ENCODE results near the gene VPS13D.
"Not testable (repeated sequence)": the region's sequence is repeated elsewhere in the genome, so short reads cannot be mapped to it uniquely, and the experiment has no call there.

The VPS13D gene

DNA sequence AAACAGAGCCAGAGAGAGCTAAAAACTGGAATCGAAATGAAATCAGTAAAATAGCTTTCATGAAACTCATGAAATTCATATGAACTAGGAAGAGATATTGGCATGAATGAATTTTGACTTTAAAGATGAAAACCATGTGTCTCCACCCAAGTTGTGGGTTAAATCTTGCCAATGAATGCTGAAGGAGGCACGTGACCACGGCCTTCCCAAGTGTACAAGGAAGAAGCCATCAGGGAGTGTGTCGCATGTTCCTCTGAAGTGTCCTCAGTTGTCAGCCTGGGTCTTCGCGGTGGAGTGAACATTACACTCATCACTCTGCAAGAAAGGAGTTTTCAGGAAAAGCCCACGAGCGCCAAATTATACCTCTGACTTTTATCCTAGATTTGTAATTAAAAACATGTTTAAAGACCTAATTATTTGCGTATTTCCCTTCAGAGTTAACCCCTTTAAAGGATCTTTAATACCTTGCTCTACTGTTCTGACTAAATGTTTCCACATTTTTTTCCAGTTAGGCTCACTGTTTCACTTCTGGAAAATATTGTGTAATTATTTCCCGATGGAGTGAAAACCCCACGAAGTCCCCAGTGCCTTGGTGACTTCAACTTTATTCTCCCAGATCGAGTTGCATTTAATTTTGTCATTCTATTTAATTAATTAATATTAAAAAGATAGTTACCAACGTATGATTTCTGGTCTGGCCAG, 269.9 kb downstream of the VPS13D start:
- DNase-seq: no peak

- no peak for DNase-seq
Observed at GRCh38 chr1:12501661-12502060, 271.8 kb downstream of the VPS13D start.

DNA sequence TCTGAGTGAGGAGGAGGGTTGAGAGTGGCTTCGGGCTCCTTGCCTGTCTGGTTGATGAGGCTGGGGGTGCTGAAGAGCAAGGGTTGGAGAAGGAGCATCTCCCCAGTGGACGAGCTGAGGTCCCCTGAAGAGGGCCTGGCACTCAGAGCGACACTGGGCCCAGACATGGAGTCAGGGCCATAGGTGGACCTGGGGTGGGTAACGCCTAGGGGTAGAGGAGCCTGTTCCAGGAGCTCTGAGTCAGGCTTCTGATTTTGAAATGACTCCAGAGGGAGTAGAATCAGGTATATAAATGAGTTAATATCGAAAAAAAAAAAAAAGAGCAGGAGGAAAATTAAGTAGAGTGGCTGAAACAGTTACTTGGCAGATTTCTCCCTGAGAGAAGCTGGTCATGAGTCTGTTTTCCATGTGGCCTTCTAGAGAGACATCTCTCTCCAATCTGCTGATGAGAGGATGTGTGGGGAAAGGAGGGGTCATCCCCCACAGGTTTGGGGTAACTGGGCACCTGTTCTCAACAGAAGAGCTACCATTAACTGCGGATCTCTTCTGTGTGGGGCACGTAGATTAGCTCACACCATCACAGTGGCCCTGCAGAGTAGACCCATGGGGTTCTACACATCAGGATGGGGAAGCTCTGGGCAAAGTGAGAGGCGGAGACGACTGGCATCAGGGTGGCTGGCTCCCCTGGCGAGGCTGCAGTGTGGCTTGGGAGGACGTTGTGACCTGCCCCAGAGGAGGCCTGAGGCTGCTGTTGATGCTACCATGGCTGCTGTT, 272.7 kb downstream of the VPS13D start:
- DNase-seq: no peak

GRCh38 chr1:12503709-12504108, 273.9 kb downstream of the VPS13D start:
- no peak for DNase-seq

- no peak for DNase-seq
Observed at GRCh38 chr1:12504601-12505000, 274.8 kb downstream of the VPS13D start.

- DNase-seq: no peak
Observed at GRCh38 chr1:12505231-12505630, 275.4 kb downstream of the VPS13D start.

GRCh38 chr1:12505639-12506280, 275.9 kb downstream of the VPS13D start:
- DNase-seq: no peak

DNA sequence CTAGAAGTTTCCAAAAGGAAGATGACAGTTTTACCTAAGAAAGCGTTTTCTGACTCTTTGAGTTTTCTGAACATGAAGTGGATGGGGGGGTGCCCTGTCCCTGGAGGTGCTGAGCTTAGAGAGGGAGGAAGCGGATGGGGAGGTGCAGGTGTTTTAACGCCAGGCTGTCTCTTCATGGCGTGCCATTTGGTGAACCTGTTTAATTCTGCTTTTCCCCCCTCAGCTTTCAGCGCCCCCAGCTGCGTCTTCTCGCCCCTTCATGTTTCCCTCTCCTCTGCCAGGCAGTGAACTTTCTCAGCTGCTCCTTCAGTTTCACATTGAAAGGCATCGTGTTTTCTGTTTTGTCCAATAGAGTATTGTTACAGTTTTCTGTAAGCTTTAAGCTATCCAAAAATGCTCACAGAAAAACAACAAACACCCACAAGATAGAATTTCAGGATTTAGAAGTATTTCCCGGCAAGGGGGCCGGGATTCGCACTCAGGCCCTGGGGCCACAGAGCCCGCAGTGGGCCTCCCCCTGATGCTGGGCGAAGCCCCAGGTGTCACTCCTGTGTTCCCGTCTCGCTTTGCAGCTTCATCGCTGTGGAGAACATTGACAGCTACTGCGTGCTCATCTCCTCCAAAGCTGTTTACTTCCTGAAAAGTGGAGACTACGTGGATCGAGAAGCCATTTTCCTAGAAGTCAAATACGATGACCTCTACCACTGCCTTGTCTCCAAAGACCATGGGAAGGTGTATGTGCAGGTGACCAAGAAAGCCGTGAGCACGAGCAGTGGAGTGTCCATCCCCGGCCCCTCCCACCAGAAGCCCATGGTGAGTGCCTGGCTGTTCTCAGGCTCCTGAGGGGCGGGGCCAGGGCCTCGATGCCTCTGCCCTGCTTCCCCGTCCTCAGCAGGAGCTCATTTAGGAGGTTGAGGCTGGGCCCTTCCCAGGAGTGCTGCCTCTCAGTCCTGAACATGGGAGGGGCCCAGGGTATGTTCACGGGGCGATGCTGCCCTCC, 276.8 kb downstream of the VPS13D start:
- DNase-seq: peak; percentile 29

GRCh38 chr1:12507631-12508030, 277.8 kb downstream of the VPS13D start:
- DNase-seq: no peak

- no peak for DNase-seq
Observed at GRCh38 chr1:12508849-12509248, 279.0 kb downstream of the VPS13D start.

DNA sequence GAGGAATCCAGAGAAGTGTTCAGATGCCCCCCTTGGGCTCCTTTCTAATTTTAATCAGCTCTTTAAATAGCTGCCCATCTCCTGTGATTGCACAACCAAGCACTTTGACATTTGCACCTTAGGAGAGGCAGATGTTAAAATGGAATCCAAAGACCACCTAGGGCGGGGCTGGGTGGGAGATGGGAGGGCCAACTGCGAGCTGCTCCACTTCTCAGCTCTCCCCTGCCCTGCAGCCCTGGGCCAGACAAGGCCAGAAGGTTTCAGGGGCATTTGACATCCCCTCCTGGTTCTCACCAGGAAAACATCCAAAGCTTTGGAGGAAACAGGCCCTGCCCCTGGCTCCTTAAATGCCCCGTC, 281.3 kb downstream of the VPS13D start:
- DNase-seq: no peak

DNA sequence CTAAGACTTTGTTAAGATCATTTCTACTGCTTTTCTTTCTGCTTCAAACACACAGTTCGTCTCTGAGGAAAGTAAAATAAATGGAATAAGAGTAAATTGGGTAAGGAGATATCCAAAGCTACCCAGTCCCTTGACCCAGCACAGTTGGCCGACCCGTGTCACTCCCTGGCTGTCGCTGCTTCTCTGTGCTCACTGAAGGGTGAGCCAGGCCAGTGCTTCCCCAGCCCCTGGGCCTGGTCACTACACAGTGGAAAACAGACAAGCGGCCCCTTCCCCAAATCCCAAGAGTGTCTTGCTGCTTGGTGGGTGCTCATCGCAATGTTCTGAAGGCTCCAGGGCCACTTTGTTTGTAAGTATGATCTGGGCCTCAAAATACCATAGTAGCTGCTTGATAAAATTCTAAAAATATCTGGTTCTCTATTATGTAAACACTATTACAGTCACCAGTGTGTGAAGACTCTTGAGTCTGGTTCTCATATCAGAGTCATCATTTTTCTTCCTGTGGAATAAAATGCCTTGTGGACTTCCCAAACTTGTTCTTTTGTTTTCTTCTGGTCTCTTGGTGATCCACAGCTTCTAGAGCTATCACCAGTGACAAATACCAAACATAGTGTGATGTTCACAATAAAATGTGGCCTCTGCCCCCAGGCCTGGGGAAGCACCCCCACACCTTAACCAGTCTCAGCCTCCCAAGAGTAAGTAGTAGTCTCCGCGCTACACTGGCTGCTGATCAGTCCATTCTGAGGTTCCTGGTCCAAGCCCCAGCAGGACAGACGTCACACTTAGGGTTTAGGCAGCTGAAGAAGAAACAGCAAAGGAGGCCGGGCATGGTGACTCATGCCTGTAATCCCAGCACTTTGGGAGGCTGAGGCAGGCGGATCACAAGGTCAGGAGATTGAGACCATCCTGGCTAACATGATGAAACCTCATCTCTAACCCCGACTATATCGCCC, 282.0 kb downstream of the VPS13D start:
- no peak for DNase-seq

DNA sequence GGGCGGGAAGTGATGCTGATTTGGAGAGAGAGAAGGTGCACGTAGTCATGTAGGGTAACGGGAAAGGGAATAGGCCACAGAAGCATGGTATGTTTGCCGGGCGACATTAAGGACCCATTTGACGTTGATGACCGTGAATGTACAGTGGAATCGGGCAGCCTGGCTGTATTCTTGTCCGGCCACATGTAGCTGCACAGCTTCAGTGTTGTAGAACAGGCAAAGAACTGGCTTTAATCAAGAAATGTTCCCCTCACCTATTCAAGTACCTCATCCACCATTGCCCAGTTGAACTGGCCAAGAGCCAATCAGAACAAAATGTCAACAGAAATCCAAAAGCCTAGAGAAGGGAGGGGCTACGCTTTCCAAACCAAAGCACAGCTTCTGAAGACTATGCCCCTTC, 283.4 kb downstream of the VPS13D start:
- DNase-seq: no peak

DNA sequence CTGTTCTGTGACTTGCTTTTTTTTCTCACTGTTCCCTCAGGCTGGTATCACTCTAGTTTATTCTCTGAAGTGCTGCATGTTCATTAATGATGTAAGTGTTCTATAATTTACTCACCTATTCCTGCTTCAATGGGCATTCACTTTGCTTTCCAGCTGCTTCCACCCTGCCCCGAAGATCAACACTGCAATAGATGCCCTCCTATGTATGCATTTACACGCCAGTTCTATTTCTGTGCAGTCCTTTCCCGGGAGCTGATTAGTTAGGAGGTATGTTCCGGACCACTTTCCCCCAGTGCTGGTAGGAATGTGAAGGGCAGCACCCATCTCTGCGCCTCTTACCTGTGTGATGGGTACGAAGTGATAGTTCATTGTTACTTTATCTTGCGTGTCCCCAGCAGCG, 284.8 kb downstream of the VPS13D start:
- DNase-seq: no peak

- DNase-seq: no peak
Observed at GRCh38 chr1:12515234-12515633, 285.4 kb downstream of the VPS13D start.

- DNase-seq: no peak
Observed at GRCh38 chr1:12516741-12517140, 286.9 kb downstream of the VPS13D start.

- DNase-seq: no peak
Observed at GRCh38 chr1:12518931-12519692, 289.3 kb downstream of the VPS13D start.

- DNase-seq: no peak
Observed at GRCh38 chr1:12519693-12520364, 290.0 kb downstream of the VPS13D start.

- no peak for DNase-seq
Observed at GRCh38 chr1:12521096-12521495, 291.3 kb downstream of the VPS13D start.

DNA sequence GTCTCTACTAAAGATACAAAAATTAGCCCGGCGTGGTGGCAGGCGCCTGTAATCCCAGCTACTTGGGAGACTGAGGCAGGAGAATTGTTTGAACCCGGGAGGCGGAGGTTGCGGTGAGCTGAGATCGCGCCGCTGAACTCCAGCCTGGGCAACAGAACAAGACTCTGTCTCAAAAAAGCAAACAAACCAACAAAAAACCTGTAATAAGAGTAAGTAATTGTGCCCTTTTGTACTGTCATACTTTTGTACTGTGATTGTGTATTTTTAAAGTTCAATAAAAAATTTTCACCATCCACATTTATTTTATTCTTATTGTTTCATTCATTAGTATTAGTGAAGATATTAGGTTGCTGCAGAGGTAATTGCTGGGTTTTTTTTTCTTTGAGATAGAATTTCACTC, 292.9 kb downstream of the VPS13D start:
- DNase-seq: not testable (repeated sequence)
